Endothelial cell of umbilical vein (primary cell): ENCODE measurements around the gene BRD1. TPM values are rescaled to one million over a fixed set of nuclear protein-coding genes. Genes with fewer than 3 reads are reported as not detected.

Experiments
- BruUV-seq: library from RNA; stranded (reverse); fragments of 400-500 nt; replicated peaks from 2 replicates; lab custom pipeline; 2021; lab: Mats Ljungman, UMichigan
- CTCF ChIA-PET: fragments of 300-600, 350-600 bp; sonication (Branson Sonifier 250); formaldehyde crosslinking; loops from one replicate; lab custom pipeline; 2021; ENCODE audit warnings: antibody characterized with exemption, inconsistent platforms; lab: Charles Lee
- POLR2A ChIA-PET: fragments of 300-600, 350-600 bp; sonication (Branson Sonifier 250); formaldehyde crosslinking; loops from one replicate; lab custom pipeline; 2021; ENCODE audit warnings: antibody characterized with exemption, inconsistent platforms; lab: Charles Lee
- DNase-seq: peaks from one replicate; pipeline ENCODE4 v3.0.0-alpha.2; 2011; ENCODE audit warnings: low read depth, low spot score
- FAIRE-seq: peaks from 2 replicates; lab custom pipeline; 2011; peaks lifted over from hg19 to GRCh38; lab: Jason Lieb, UNC
- H2AFZ ChIP-seq: 2 replicates; pipeline ENCODE4 v1.6.0; 2012; ENCODE audit warnings: low read depth, low read length, control low read depth, inconsistent platforms
- H3K27ac ChIP-seq: 2 replicates; pipeline ENCODE4 v1.5.1; 2011; ENCODE audit warnings: low read depth, mild to moderate bottlenecking, control low read depth, low read length, moderate library complexity; ENCODE audit not compliant: insufficient read depth
- H3K27me3 ChIP-seq, 2 experiments: 2 replicates each; pipeline versions ENCODE4 v1.6.0 to v1.6.1; 2011; ENCODE audit warnings: low read length in 2 of 2, mixed read lengths in 1 of 2; ENCODE audit not compliant: control insufficient read depth in 2 of 2, insufficient read depth in 2 of 2
- H3K36me3 ChIP-seq, 2 experiments: 2 replicates in 1 of 2; 3 replicates in 1 of 2; pipeline ENCODE4 v1.5.1; 2011; ENCODE audit warnings: low read length in 2 of 2, mild to moderate bottlenecking in 1 of 2, moderate library complexity in 1 of 2; ENCODE audit not compliant: control insufficient read depth in 2 of 2, insufficient read depth in 2 of 2; ENCODE audit errors: extremely low read depth in 1 of 2
- H3K4me1 ChIP-seq: 3 replicates; pipeline ENCODE4 v1.5.1; 2011; ENCODE audit warnings: mild to moderate bottlenecking, low read length; ENCODE audit not compliant: control insufficient read depth, insufficient read depth; ENCODE audit errors: extremely low read depth
- H3K4me2 ChIP-seq: 2 replicates; pipeline ENCODE4 v1.6.1; 2011; ENCODE audit warnings: low read length, control low read depth, mixed read lengths; ENCODE audit not compliant: insufficient read depth
- H3K4me3 ChIP-seq, 3 experiments: fragments of 200-600 bp in 1 of 3; sonication (generic), shearing (Covaris generic) in 1 of 3; replicated peaks in 1 of 3; 2 replicates each; pipeline ENCODE4 v1.5.1; 2011 to 2016; ENCODE audit warnings: control low read depth in 3 of 3, low read length in 3 of 3, mild to moderate bottlenecking in 2 of 3, inconsistent platforms in 1 of 3, low read depth in 1 of 3, moderate library complexity in 1 of 3; ENCODE audit not compliant: insufficient read depth in 1 of 3
- H3K79me2 ChIP-seq: 2 replicates; pipeline ENCODE4 v1.6.0; 2012; ENCODE audit warnings: low read length, inconsistent platforms; ENCODE audit not compliant: control insufficient read depth, insufficient read depth
- H3K9ac ChIP-seq: replicated peaks from 2 replicates; pipeline ENCODE3; 2011; ENCODE audit warnings: low read length, control low read depth; ENCODE audit not compliant: insufficient read depth; ENCODE audit errors: extremely low read depth
- H3K9me1 ChIP-seq: replicated peaks from 3 replicates; pipeline ENCODE4 v1.6.0; 2011; ENCODE audit warnings: mild to moderate bottlenecking, low read length; ENCODE audit not compliant: control insufficient read depth, insufficient read depth; ENCODE audit errors: extremely low read depth
- H3K9me3 ChIP-seq: replicated peaks from 2 replicates; pipeline ENCODE4 v1.5.1; 2012; ENCODE audit warnings: low read length, inconsistent platforms; ENCODE audit not compliant: control insufficient read depth, insufficient read depth
- H4K20me1 ChIP-seq: replicated peaks from 2 replicates; pipeline ENCODE3; 2011; ENCODE audit warnings: mild to moderate bottlenecking, low read length; ENCODE audit not compliant: control insufficient read depth, insufficient read depth; ENCODE audit errors: extremely low read depth
- CTCF ChIP-seq, 2 donors: IDR thresholded peaks; 1 replicate in 1 of 2; 2 replicates in 1 of 2; pipeline ENCODE4 v1.5.1; 2011; ENCODE audit warnings: low read length in 2 of 2, mild to moderate bottlenecking in 2 of 2, moderate library complexity in 2 of 2, control low read depth in 1 of 2, inconsistent platforms in 1 of 2, low read depth in 1 of 2; ENCODE audit not compliant: insufficient read depth in 1 of 2; ENCODE audit errors: extremely low read depth in 1 of 2
- EZH2 ChIP-seq: IDR thresholded peaks from 2 replicates; pipeline ENCODE4 v1.6.1; 2012; ENCODE audit warnings: borderline replicate concordance, low read depth, mild to moderate bottlenecking, moderate library complexity, low read length, inconsistent platforms; ENCODE audit not compliant: severe bottlenecking
- FOS ChIP-seq: IDR thresholded peaks from 2 replicates; pipeline ENCODE4 v1.6.1; 2011; ENCODE audit warnings: mild to moderate bottlenecking, low read length, moderate library complexity, borderline replicate concordance; ENCODE audit not compliant: insufficient read depth
- GATA2 ChIP-seq: IDR thresholded peaks from 2 replicates; pipeline ENCODE4 v1.7.0; 2011; ENCODE audit warnings: low read depth, mild to moderate bottlenecking, moderate library complexity, mixed read lengths, low read length; ENCODE audit not compliant: insufficient read length, insufficient read depth
- JUN ChIP-seq: IDR thresholded peaks from 2 replicates; pipeline ENCODE4 v1.6.1; 2011; ENCODE audit warnings: borderline replicate concordance, low read depth; ENCODE audit not compliant: insufficient read length, insufficient read depth
- MYC ChIP-seq: IDR thresholded peaks from one replicate; pipeline ENCODE4 v1.6.1; 2011; ENCODE audit warnings: mild to moderate bottlenecking, low read depth, low read length
- POLR2A ChIP-seq: IDR thresholded peaks from 2 replicates; pipeline ENCODE4 v1.6.1; 2012; ENCODE audit warnings: low read depth, mild to moderate bottlenecking, control low read depth, low read length
- POLR2AphosphoS5 ChIP-seq: IDR thresholded peaks from 2 replicates; pipeline ENCODE4 v1.6.1; 2012; ENCODE audit warnings: low read depth, mild to moderate bottlenecking, control low read depth, low read length, moderate library complexity; ENCODE audit not compliant: insufficient read depth
- dilution Hi-C: fragments of 300-500 bp; cut with MboI; formaldehyde crosslinking; loops from one replicate; pipeline ENCODE4 v1.15.0; 2019; ENCODE audit warnings: low sequenced_read_pairs; ENCODE audit not compliant: extremely low pct_ligation_motif_present
- intact Hi-C: fragments of 100-400 bp; cut with micrococcal nuclease; formaldehyde crosslinking; loops from one replicate; pipeline ENCODE4 v1.10.0; 2022
- polyA plus RNA-seq, 4 experiments: library from polyadenylated mRNA; depleted of rRNA in 3 of 4; stranded (reverse) in 3 of 4; unstranded in 1 of 4; fragments of >200 nt; gene quantifications; 2 replicates each; pipeline versions ENCODE4 v1.2.1 to v1.2.3, GENCODE V29; 2011 to 2012; ENCODE audit warnings: missing spikeins in 1 of 4
- total RNA-seq: library from RNA; stranded (reverse); gene quantifications from 2 replicates; pipeline ENCODE4 v1.2.3, GENCODE V29; 2021
- TF ChIP-seq, protein P1 (sequence below): IDR thresholded peaks from 2 replicates; pipeline ENCODE4 v1.6.1; 2011; ENCODE audit not compliant: insufficient read depth, insufficient read length

BRD1 gene
- total and polyA plus RNA-seq, 2 donors (not counting 3 experiments of a cell fraction or from before 2014, with no cell fraction given): 8.1 to 41.1 TPM

DNA sequence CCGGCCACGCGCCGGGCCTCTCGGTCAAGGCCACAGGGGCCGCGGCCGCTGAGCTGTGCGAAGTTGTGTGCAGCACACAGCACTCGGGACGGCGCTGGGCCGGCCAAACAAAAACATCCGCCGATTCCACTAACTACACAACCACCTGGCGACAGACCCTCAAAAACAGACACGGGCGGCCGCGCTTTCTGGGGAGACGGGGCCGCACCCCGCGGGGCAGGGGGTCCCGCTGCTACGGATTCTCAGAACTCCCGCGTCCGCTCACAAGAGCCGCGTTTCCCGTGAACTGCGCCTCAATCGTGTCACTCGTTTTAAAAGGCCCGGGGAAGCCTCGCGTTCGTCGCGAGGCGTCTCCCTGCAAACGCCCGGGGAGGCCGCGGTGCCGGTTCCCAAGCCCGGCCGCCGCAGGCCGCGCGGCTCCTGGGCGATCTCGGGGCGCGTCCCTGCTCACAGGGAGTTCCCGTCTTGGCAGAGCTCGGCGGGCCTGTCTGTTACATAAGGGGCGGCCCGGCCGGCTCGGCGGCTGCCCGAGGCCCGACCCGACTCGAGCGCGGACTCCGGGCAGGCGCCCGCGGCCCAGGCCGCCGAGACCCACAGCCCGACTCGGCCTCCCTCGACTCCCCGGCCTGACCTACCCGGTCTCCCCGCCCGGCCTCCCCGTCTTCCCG lies 936 bp downstream of the BRD1 start:
- DNase-seq (peak; percentile 34), FAIRE-seq (no peak)
- H3K9me3 ChIP-seq: no peaks in the 10 kb centered on the region
- dilution Hi-C loops (no loop called here), intact Hi-C loops (loop anchor here (1.0 kb wide), 1 partner anchor 92 kb away; the partner anchor contains the start of genes ALG12 and CRELD2)
- H3K36me3 ChIP-seq: peaks cover 15 to 25% of the 10 kb centered on the region in 2 experiments
- H4K20me1 ChIP-seq: peaks cover 11% of the 10 kb centered on the region
- H3K27me3 ChIP-seq: peaks cover 3 to 6% of the 10 kb centered on the region in 2 experiments
- peaks cover 54% of the 10 kb centered on the region for H3K79me2 ChIP-seq
- ChIA-PET POLR2A (no interaction called here), CTCF (no interaction called here)
- no peaks in the 10 kb centered on the region for H3K9me1 ChIP-seq
- peak overlapping the region; percentile 56 to 93 (median 89) for H3K4me3 ChIP-seq
- TF ChIP-seq EZH2: no peak
- peak; percentile 31 for TF ChIP-seq POLR2AphosphoS5
- peaks cover 10% of the 10 kb centered on the region for H3K4me1 ChIP-seq
- peak overlapping the region; percentile 55 for H3K27ac ChIP-seq
- no peak overlapping the region for H2AFZ ChIP-seq
- H3K4me2 ChIP-seq: peak overlapping the region; percentile 79
- H3K9ac ChIP-seq: peak overlapping the region; percentile 90
- BruUV-seq: no TSS peak

DNA sequence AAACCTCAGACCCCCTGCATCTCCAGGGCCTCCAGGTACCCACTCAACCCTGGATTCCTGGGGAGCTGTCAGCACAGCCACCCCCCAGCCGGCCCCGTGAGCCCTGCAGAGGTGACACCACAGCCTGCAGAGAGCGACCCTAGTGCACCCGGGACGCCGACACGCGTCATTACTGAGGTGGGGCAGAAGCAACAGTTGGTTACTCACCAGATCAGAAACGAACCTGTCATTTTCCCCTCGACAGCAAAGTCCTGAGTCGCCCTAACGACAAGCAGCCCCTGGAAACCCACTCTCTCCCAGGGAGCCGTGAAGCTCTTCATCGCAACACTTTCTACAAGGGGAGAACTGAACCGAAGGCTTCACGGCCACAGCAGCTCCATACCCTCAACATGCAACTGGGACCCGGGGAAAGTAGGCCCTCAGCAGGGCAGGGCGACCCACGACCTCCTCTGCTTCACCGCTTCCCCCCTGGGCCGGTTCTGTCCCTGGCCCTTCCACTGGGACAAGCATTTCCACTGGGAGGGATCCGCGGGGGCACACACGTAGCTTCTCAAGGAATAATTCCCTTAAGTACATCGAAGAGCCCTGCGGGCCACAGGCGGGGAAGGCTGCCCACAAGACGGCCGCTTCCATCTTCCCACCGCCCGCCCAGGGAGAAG lies 1.6 kb downstream of the BRD1 start:
- Histone ChIP-seq H3K9me3 (no peaks in the 10 kb centered on the region), H3K4me1 (peaks cover 10% of the 10 kb centered on the region), H3K9me1 (no peaks in the 10 kb centered on the region), H3K9ac (peak overlapping the region; percentile 90), H4K20me1 (peaks cover 11% of the 10 kb centered on the region), H3K4me2 (peak overlapping the region; percentile 79), H3K36me3 (peaks cover 15 to 29% of the 10 kb centered on the region in 2 experiments), H3K27me3 (no peaks in the 10 kb centered on the region), H3K27ac (peak overlapping the region; percentile 55), H3K4me3 (peak overlapping the region; percentile 56 to 93 (median 89)), H3K79me2 (peaks cover 60% of the 10 kb centered on the region), H2AFZ (no peak overlapping the region)
- intact Hi-C loops: no loop called here
- DNase-seq (peak; percentile 15), FAIRE-seq (no peak)
- ChIA-PET POLR2A (no interaction called here), CTCF (no interaction called here)
- dilution Hi-C loops: no loop called here
- TF ChIP-seq, protein P1, sequence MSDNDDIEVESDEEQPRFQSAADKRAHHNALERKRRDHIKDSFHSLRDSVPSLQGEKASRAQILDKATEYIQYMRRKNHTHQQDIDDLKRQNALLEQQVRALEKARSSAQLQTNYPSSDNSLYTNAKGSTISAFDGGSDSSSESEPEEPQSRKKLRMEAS: no peak
- TF ChIP-seq MYC (no peak), CTCF (IDR thresholded peaks at IDR 0.05; ENCODE audit: extremely low read depth in 1 of 2, insufficient read depth in 1 of 2, low read depth in 1 of 2, low read length in 2 of 2) (no peak), POLR2AphosphoS5 (no peak), FOS (no peak), JUN (no peak), GATA2 (no peak), POLR2A (no peak), EZH2 (no peak)
- BruUV-seq: TSS peak; percentile 26
